ENCODE results near the gene CIDEC.

CIDEC gene

DNA sequence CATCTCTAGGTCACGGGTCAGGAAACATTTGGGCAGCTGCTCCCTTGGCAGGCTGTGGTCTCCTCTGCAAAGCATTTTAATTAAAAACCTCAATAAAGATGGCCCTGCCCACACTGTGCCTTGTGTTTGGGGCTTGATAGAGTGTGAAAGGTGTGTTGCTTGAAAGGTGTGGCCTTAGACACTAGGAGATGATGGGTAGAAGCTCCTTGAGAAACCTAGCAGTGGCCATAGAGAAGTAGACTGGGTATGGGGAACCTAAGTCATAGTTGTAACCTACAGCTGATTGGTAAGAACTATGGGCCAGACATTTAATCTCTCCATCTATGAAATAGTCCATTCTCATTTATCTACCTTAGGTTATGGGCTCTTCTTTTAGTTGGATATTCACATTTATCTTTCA is 13.7 kb upstream of the CIDEC start:
- Histone ChIP-seq H3K4me1 (ENCODE audit: control insufficient read depth, low read length) (peaks cover 30% of the 10 kb centered on the region), H3K4me2 (ENCODE audit: low read length) (no peak overlapping the region), H3K36me3 (ENCODE audit: control insufficient read depth, low read length) (peaks cover 47% of the 10 kb centered on the region), H3K79me2 (ENCODE audit: control insufficient read depth, low read length) (peaks cover 44% of the 10 kb centered on the region), H4K20me1 (ENCODE audit: control insufficient read depth, insufficient read depth, low read depth, low read length) (peaks cover 13% of the 10 kb centered on the region; the same call in 1 of the 2 replicates), H3K27ac (ENCODE audit: low read depth, low read length) (no peak overlapping the region), H3K9me3 (ENCODE audit: control insufficient read depth, insufficient read depth, low read length) (no peaks in the 10 kb centered on the region), H3F3A (ENCODE audit: control insufficient read depth, insufficient read depth) (peaks cover 12% of the 10 kb centered on the region; the same call in 1 of the 2 replicates), H3K4me3 (ENCODE audit: low read length) (no peak overlapping the region), H3K27me3 (ENCODE audit: control insufficient read depth, low read length) (no peaks in the 10 kb centered on the region), H3K9me2 (replicated peaks; ENCODE audit: control insufficient read depth, low read length) (no peaks in the 10 kb centered on the region)
- TF ChIP-seq EZH2phosphoT487 (IDR thresholded peaks at IDR 0.05; ENCODE audit: borderline replicate concordance, low read length): no peak
- TF ChIP-seq, protein P1, sequence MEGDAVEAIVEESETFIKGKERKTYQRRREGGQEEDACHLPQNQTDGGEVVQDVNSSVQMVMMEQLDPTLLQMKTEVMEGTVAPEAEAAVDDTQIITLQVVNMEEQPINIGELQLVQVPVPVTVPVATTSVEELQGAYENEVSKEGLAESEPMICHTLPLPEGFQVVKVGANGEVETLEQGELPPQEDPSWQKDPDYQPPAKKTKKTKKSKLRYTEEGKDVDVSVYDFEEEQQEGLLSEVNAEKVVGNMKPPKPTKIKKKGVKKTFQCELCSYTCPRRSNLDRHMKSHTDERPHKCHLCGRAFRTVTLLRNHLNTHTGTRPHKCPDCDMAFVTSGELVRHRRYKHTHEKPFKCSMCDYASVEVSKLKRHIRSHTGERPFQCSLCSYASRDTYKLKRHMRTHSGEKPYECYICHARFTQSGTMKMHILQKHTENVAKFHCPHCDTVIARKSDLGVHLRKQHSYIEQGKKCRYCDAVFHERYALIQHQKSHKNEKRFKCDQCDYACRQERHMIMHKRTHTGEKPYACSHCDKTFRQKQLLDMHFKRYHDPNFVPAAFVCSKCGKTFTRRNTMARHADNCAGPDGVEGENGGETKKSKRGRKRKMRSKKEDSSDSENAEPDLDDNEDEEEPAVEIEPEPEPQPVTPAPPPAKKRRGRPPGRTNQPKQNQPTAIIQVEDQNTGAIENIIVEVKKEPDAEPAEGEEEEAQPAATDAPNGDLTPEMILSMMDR (IDR thresholded peaks at IDR 0.05; ENCODE audit: low read depth, low read length, poor library complexity, severe bottlenecking): no peak

DNA sequence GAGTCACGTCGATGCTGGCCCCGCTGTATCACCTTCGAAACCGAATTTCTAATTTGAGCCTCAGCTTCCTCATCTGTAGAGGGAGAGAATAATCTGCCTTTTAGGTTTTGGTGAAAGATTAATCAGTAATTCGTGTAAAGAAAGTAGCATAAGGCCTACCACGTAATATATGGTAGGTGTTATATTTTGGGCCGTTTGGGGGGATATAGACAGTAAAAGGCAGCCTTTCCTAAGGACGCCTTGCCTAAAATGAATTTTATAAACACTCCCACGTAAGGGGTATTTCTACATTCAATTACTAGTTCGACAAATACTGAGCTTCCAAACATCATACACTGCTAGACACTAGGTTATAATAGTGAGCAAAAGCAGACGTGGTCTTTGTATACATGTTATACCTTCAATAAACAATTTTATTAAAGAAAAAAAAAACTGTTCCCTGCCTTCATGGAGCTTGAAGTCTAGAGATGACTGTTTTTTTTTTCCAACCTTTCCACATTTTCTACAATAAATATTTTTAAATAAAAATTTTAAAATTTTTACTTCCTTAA is 11.1 kb upstream of the CIDEC start:
- TF ChIP-seq, protein P1 (IDR thresholded peaks at IDR 0.05; ENCODE audit: low read depth, low read length, poor library complexity, severe bottlenecking): no peak
- no peak for TF ChIP-seq EZH2phosphoT487 (IDR thresholded peaks at IDR 0.05; ENCODE audit: borderline replicate concordance, low read length)
- Histone ChIP-seq H3K36me3 (ENCODE audit: control insufficient read depth, low read length) (peaks cover 47% of the 10 kb centered on the region), H3K4me1 (ENCODE audit: control insufficient read depth, low read length) (peaks cover 30% of the 10 kb centered on the region), H3K9me2 (replicated peaks; ENCODE audit: control insufficient read depth, low read length) (no peaks in the 10 kb centered on the region), H3K9me3 (ENCODE audit: control insufficient read depth, insufficient read depth, low read length) (no peaks in the 10 kb centered on the region), H3K4me3 (ENCODE audit: low read length) (peak overlapping the region; percentile 95), H3F3A (ENCODE audit: control insufficient read depth, insufficient read depth) (peaks cover 12% of the 10 kb centered on the region; the same call in 1 of the 2 replicates), H4K20me1 (ENCODE audit: control insufficient read depth, insufficient read depth, low read depth, low read length) (peaks cover 13% of the 10 kb centered on the region; the same call in 1 of the 2 replicates), H3K27ac (ENCODE audit: low read depth, low read length) (peak overlapping the region; percentile 52), H3K4me2 (ENCODE audit: low read length) (peak overlapping the region; percentile 88), H3K27me3 (ENCODE audit: control insufficient read depth, low read length) (no peaks in the 10 kb centered on the region), H3K79me2 (ENCODE audit: control insufficient read depth, low read length) (peaks cover 44% of the 10 kb centered on the region)

DNA sequence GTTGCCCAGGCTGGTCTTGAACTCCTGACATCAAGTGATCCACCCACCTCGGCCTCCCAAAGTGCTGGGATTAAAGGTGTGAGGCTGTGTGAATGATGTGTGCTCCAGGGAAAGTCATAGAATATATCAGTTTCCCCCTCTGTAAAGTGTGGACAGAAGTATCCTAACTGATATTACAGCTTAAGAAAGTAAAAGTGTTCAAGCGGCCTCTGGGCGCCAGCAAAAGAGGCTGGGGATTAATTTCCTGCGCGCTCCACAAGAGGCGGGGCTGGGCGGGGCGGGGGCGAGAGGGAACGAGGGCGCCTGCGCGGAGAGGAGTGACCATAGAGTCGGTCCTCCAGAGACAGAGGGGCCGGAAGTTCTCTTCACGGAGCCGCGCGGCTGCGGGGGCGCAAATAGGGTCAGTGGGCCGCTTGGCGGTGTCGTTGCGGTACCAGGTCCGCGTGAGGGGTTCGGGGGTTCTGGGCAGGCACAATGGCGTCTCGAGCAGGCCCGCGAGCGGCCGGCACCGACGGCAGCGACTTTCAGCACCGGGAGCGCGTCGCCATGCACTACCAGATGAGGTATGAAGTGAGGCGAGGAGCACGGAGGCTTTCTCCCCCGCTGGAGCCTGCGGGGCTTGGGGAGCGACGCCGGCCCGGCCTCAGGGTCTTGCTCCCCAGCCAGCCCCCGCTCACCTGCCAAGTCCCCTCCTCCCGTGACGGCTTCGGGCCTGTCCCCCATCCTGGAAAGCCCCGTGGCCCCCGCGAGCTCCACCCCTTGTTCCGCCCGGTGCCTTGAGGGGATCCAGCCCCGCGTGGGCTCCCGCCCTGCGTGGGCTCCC is 10.4 kb upstream of the CIDEC start, which contains the start of gene JAGN1:
Gene JAGN1 (plus strand): TSS at position 362 of the 823 bp plus-strand sequence. CDS start 113 bp downstream, at position 475.
- Histone ChIP-seq H4K20me1 (ENCODE audit: control insufficient read depth, insufficient read depth, low read depth, low read length) (peaks cover 13% of the 10 kb centered on the region; the same call in 1 of the 2 replicates), H3K4me3 (ENCODE audit: low read length) (peak within 1 kb of the TSS; percentile 95), H3K9me2 (replicated peaks; ENCODE audit: control insufficient read depth, low read length) (no peaks in the 10 kb centered on the region), H3K36me3 (ENCODE audit: control insufficient read depth, low read length) (peaks cover 43% of the 10 kb centered on the region), H3F3A (ENCODE audit: control insufficient read depth, insufficient read depth) (peaks cover 12% of the 10 kb centered on the region; the same call in 1 of the 2 replicates), H3K27ac (ENCODE audit: low read depth, low read length) (peak within 1 kb of the TSS; percentile 52), H3K27me3 (ENCODE audit: control insufficient read depth, low read length) (no peaks in the 10 kb centered on the region), H3K9me3 (ENCODE audit: control insufficient read depth, insufficient read depth, low read length) (no peaks in the 10 kb centered on the region), H3K4me2 (ENCODE audit: low read length) (peak within 1 kb of the TSS; percentile 88), H3K79me2 (ENCODE audit: control insufficient read depth, low read length) (peaks cover 44% of the 10 kb centered on the region), H3K4me1 (ENCODE audit: control insufficient read depth, low read length) (peaks cover 30% of the 10 kb centered on the region)
- TF ChIP-seq EZH2phosphoT487 (IDR thresholded peaks at IDR 0.05; ENCODE audit: borderline replicate concordance, low read length): no peak
- TF ChIP-seq, protein P1 (IDR thresholded peaks at IDR 0.05; ENCODE audit: low read depth, low read length, poor library complexity, severe bottlenecking): no peak

Measured in DOHH2 (cell line).